Astrocyte (in vitro differentiated cells and primary cell): ENCODE results near the gene CPE.

Source experiments
- EZH2 ChIP-seq: IDR thresholded peaks from 2 replicates; pipeline ENCODE4 v1.6.1; 2012; ENCODE audit warnings: mild to moderate bottlenecking, low read length, inconsistent platforms; ENCODE audit not compliant: insufficient read depth
- TF ChIP-seq, protein P1 (sequence below): IDR thresholded peaks from 2 replicates; pipeline ENCODE4 v1.5.1; 2011; ENCODE audit warnings: low read depth, mild to moderate bottlenecking, inconsistent platforms, low read length, moderate library complexity; ENCODE audit not compliant: insufficient read depth

GRCh38 chr4:165524532-165525190 lies 145.9 kb downstream of the CPE start:
- TF ChIP-seq, protein P1, sequence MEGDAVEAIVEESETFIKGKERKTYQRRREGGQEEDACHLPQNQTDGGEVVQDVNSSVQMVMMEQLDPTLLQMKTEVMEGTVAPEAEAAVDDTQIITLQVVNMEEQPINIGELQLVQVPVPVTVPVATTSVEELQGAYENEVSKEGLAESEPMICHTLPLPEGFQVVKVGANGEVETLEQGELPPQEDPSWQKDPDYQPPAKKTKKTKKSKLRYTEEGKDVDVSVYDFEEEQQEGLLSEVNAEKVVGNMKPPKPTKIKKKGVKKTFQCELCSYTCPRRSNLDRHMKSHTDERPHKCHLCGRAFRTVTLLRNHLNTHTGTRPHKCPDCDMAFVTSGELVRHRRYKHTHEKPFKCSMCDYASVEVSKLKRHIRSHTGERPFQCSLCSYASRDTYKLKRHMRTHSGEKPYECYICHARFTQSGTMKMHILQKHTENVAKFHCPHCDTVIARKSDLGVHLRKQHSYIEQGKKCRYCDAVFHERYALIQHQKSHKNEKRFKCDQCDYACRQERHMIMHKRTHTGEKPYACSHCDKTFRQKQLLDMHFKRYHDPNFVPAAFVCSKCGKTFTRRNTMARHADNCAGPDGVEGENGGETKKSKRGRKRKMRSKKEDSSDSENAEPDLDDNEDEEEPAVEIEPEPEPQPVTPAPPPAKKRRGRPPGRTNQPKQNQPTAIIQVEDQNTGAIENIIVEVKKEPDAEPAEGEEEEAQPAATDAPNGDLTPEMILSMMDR: no peak
- no peak for TF ChIP-seq EZH2
